IMR-90 (cell line): ENCODE data around the gene PALLD.

Experiments used
- CEBPB ChIP-seq: IDR thresholded peaks from 2 replicates; pipeline ENCODE4 v1.6.1; 2012; ENCODE audit warnings: low read depth, low read length, improper control_type of control experiment
- CTCF ChIP-seq: conservative IDR thresholded peaks from 2 replicates; pipeline ENCODE4 v1.5.1; 2012; ENCODE audit warnings: mild to moderate bottlenecking, low read depth, low read length, improper control_type of control experiment
- MAZ ChIP-seq: IDR thresholded peaks from 2 replicates; pipeline ENCODE4 v1.6.1; 2012; ENCODE audit warnings: low read depth, mild to moderate bottlenecking, low read length, improper control_type of control experiment, moderate library complexity, borderline replicate concordance
- MXI1 ChIP-seq: IDR thresholded peaks from 2 replicates; pipeline ENCODE4 v1.6.1; 2012; ENCODE audit warnings: low read depth, mild to moderate bottlenecking, low read length, moderate library complexity, borderline replicate concordance
- POLR2A ChIP-seq: IDR thresholded peaks from 2 replicates; pipeline ENCODE4 v1.6.1; 2012; ENCODE audit warnings: mild to moderate bottlenecking, low read depth, low read length
- RCOR1 ChIP-seq: IDR thresholded peaks from 2 replicates; pipeline ENCODE4 v1.6.1; 2012; ENCODE audit warnings: mild to moderate bottlenecking, low read length, improper control_type of control experiment; ENCODE audit not compliant: insufficient replicate concordance
- SMC3 ChIP-seq: fragments of 150-350 bp; IDR thresholded peaks from 2 replicates; pipeline ENCODE4 v1.6.1; 2016; ENCODE audit warnings: low read depth, mild to moderate bottlenecking, antibody characterized with exemption, low read length, moderate library complexity
- USF2 ChIP-seq: fragments of 150-350 bp; IDR thresholded peaks from 2 replicates; pipeline ENCODE4 v1.6.1; 2017; ENCODE audit warnings: mild to moderate bottlenecking, antibody characterized with exemption, low read length, low read depth

GRCh38 chr4:168723020-168723419, 226.2 kb downstream of the PALLD start:
- no peak for TF ChIP-seq RCOR1
- TF ChIP-seq POLR2A = no peak
- TF ChIP-seq CTCF = no peak
- no peak for TF ChIP-seq CEBPB
- TF ChIP-seq USF2 = no peak
- TF ChIP-seq MXI1 = no peak
- no peak for TF ChIP-seq SMC3
- TF ChIP-seq MAZ = no peak
